Stimulated activated CD8-positive, alpha-beta memory T cell treated with anti-CD3 and anti-CD28 coated beads, Interleukin-4, amount 100 ng/mL, for 24 hours (primary cell): Measurements from ENCODE around the gene ARHGAP27.
A peak's percentile ranks its signal among the peaks of the same experiment; 100 is the strongest.
"Not testable (repeated sequence)": the region's sequence is repeated elsewhere in the genome, so short reads cannot be mapped to it uniquely, and the experiment has no call there.

Experiments used
- DNase-seq: peaks from one replicate; pipeline ENCODE4 v3.0.0-alpha.2; 2020; ENCODE audit warnings: low read depth

Gene ARHGAP27

GRCh38 chr17:45432405-45433158 is at the start of gene ARHGAP27:
TSS of gene ARHGAP27 (minus strand) at chr17:45432870. CDS start at chr17:45430279, 2,591 bp downstream.
- DNase-seq = no peak

- not testable (repeated sequence) for DNase-seq
Measured at GRCh38 chr17:45482317-45482716, 49.6 kb upstream of the ARHGAP27 start.

- not testable (repeated sequence) for DNase-seq
Measured at GRCh38 chr17:45475436-45475835, 42.8 kb upstream of the ARHGAP27 start.

GRCh38 chr17:45472249-45472648 is 39.6 kb upstream of the ARHGAP27 start:
- DNase-seq = not testable (repeated sequence)

- not testable (repeated sequence) for DNase-seq
Measured at GRCh38 chr17:45469204-45469563, 36.5 kb upstream of the ARHGAP27 start.

GRCh38 chr17:45468293-45469203 is 35.9 kb upstream of the ARHGAP27 start:
- DNase-seq = not testable (repeated sequence)

GRCh38 chr17:45461524-45462327 is 29.1 kb upstream of the ARHGAP27 start:
- peak; percentile 15 for DNase-seq

GRCh38 chr17:45460422-45460821 is 27.8 kb upstream of the ARHGAP27 start:
- DNase-seq = not testable (repeated sequence)

- not testable (repeated sequence) for DNase-seq
Measured at GRCh38 chr17:45454341-45454740, 21.7 kb upstream of the ARHGAP27 start.

GRCh38 chr17:45453731-45454130 is 21.1 kb upstream of the ARHGAP27 start:
- DNase-seq = not testable (repeated sequence)

- not testable (repeated sequence) for DNase-seq
Measured at GRCh38 chr17:45453225-45453534, 20.5 kb upstream of the ARHGAP27 start.

- DNase-seq = not testable (repeated sequence)
Measured at GRCh38 chr17:45452329-45453224, 19.9 kb upstream of the ARHGAP27 start.

- not testable (repeated sequence) for DNase-seq
Measured at GRCh38 chr17:45451660-45452059, 19.0 kb upstream of the ARHGAP27 start.

GRCh38 chr17:45451131-45451530 is 18.5 kb upstream of the ARHGAP27 start:
- DNase-seq = no peak

GRCh38 chr17:45449708-45450329 is 17.1 kb upstream of the ARHGAP27 start:
- DNase-seq = not testable (repeated sequence)

- not testable (repeated sequence) for DNase-seq
Measured at GRCh38 chr17:45449260-45449659, 16.6 kb upstream of the ARHGAP27 start.

GRCh38 chr17:45448483-45448882 is 15.8 kb upstream of the ARHGAP27 start:
- not testable (repeated sequence) for DNase-seq

GRCh38 chr17:45448066-45448465 is 15.4 kb upstream of the ARHGAP27 start:
- not testable (repeated sequence) for DNase-seq

- DNase-seq = not testable (repeated sequence)
Measured at GRCh38 chr17:45447650-45448049, 15.0 kb upstream of the ARHGAP27 start.

- DNase-seq = not testable (repeated sequence)
Measured at GRCh38 chr17:45446872-45447625, 14.4 kb upstream of the ARHGAP27 start.
